ENCODE results near the gene TIMP4.

TIMP4 gene

DNA sequence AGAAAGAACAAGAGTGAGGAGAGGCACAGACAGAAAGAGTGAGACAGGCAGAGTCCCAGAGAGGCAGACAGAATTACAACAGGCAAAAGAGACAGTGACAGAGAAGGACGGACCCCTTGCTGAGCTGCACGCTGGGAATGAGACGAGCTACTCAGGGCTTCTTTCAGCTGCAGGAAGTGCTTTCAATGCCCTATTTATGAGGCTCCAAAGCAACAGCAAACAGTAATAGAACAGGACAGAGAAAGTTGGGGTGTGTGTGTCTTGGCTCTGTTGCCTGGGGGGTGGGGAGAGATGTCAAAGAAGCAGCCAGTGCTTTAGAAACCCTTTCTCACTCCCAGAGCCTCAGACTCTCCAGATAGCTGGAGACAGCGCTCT, 502 bp upstream of the TIMP4 start:
- DNase-seq (ENCODE audit: insufficient read length, low spot score) (no peak), FAIRE-seq (no peak)
- TF ChIP-seq, protein P1, sequence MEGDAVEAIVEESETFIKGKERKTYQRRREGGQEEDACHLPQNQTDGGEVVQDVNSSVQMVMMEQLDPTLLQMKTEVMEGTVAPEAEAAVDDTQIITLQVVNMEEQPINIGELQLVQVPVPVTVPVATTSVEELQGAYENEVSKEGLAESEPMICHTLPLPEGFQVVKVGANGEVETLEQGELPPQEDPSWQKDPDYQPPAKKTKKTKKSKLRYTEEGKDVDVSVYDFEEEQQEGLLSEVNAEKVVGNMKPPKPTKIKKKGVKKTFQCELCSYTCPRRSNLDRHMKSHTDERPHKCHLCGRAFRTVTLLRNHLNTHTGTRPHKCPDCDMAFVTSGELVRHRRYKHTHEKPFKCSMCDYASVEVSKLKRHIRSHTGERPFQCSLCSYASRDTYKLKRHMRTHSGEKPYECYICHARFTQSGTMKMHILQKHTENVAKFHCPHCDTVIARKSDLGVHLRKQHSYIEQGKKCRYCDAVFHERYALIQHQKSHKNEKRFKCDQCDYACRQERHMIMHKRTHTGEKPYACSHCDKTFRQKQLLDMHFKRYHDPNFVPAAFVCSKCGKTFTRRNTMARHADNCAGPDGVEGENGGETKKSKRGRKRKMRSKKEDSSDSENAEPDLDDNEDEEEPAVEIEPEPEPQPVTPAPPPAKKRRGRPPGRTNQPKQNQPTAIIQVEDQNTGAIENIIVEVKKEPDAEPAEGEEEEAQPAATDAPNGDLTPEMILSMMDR (IDR thresholded peaks at IDR 0.05; ENCODE audit: insufficient read depth, missing control alignments) = no peak

DNA sequence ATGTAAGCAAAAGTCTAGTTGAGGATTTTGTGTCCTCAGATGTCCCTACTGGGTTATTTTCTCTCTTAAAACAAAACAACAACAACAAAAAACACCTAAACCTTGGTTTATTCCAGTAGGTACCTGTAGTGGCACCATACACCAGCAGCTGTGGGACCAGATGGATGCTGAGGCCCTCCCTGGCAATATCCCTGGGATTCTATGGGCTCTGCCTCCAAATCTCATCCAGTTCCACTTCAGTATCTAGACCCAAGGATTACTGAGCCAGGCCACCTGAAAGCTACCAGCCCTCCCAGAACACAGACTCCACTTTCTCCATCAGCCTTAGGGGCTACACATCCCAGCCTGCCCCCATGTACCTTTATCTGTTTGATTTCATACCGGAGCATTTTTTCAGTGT, 1.7 kb downstream of the TIMP4 start:
- DNase-seq (ENCODE audit: insufficient read length, low spot score) = no peak
- TF ChIP-seq, protein P1 (IDR thresholded peaks at IDR 0.05; ENCODE audit: insufficient read depth, missing control alignments) = no peak
- no peak for FAIRE-seq

DNA sequence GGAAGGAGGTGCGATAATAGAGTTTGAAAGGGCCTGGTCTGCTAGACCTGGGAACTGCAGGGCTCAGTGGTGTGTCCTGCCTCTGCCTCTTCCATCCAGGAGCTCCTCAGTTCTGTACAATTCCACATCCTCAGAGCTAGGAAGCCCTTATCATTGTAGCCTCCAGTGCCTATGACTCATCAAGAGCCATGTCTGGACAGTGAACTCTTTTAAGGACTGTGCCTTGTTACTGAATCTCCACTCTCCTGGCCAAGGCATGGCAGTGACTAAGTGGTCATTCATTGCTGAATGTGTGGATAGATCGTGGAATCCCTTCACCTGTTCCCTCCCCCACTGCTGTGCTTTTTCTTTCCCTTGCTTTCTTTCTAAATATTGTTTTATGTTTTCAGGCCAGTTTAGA, 2.9 kb downstream of the TIMP4 start:
- DNase-seq (ENCODE audit: insufficient read length, low spot score) (no peak), FAIRE-seq (no peak)
- TF ChIP-seq, protein P1 (IDR thresholded peaks at IDR 0.05; ENCODE audit: insufficient read depth, missing control alignments) = no peak

DNA sequence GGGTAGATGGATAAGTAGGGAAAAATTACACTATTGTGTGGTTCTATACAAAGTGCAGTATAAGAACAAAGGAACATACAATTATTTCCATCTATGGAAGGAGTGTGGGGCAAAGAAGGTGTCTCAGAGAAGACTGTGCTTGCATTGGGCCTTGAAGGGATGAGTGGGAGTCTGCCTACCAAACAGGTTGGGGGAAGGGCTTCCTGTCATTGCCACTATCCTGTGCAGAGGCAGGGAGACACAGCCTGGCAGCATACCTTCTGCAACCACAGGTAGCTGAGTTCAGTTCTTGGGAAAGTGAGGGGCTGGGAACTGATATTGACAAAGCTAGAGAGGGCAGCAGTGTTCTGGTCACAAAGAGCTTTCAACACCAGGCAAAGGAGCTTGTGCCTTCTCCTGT, 3.4 kb downstream of the TIMP4 start:
- TF ChIP-seq, protein P1 (IDR thresholded peaks at IDR 0.05; ENCODE audit: insufficient read depth, missing control alignments) = no peak
- DNase-seq (ENCODE audit: insufficient read length, low spot score) (no peak), FAIRE-seq (no peak)

DNA sequence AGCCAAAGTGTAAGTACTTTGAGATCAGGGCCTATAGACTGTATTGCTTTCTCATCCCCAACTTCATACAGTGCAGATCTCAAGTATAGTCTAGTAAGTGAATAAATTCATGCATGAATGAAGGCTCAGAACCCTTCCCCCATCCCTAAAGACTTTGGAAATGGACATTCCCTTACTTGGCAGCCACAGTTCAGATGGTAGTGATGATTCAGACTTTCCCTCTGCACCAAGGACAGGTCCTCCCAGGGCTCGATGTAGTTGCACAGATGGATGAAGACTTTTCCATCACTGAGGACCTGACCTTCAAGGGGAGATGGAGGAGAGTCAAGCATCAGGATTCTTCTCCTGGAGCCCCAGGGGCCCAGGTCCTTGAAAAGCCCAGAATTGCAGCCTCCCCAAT, 4.6 kb downstream of the TIMP4 start:
- DNase-seq (ENCODE audit: insufficient read length, low spot score) = no peak
- no peak for FAIRE-seq
- TF ChIP-seq, protein P1 (IDR thresholded peaks at IDR 0.05; ENCODE audit: insufficient read depth, missing control alignments) = no peak

DNA sequence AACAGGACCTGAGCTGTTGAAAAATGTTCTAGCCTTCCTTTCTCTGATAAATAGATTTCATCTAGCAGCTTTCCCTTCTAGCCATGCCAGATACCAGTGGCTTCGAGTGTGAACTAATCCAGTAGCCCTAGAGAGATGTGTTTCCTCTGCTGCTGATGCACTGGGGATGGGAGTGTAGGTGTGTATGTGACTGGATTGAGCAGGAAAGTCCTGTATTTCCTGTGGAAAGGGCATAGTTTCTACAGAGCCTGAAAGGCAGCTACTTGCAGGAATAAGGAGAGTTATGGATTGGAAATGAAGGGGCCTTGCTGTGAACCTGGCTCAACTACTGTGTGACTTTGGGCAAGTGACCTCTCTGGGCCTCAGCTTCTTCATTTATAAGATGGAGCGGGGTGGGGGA, 8.6 kb downstream of the TIMP4 start:
- no peak for FAIRE-seq
- TF ChIP-seq, protein P1 (IDR thresholded peaks at IDR 0.05; ENCODE audit: insufficient read depth, missing control alignments) = no peak

DNA sequence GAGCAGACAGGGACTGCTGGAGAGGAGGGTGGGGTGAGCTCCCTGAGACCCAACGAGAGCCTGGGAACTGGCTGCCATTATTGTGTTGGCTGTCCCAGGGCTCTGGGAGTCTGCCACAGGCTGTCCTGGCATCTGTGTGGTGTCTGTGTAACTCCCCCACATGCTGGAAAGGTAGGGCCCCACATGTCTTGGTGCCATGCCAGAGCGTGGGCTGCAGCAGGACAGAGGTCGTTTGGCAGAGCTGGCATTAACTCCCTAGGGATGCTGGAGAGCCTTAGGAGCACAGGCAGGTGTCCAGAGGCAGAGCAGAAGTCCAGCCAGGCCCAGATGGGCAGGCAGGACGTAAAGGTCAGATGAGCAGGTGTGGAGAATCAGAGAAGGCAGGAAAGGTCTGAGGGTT, 9.7 kb downstream of the TIMP4 start:
- FAIRE-seq (no peak), DNase-seq (ENCODE audit: insufficient read length, low spot score) (no peak)
- TF ChIP-seq, protein P1 (IDR thresholded peaks at IDR 0.05; ENCODE audit: insufficient read depth, missing control alignments) = no peak

More for the DNA sequence above, 8.6 kb downstream of the TIMP4 start:
- DNase-seq (ENCODE audit: insufficient read length, low spot score) = no peak

Data from D721Med (cell line).